Measurements from ENCODE around the gene GPR143. TPM values are rescaled to one million over a fixed set of nuclear protein-coding genes. Genes with fewer than 3 reads are reported as not detected.

Gene GPR143
- total RNA-seq, 4 donors from 2014 or later, result 0.21 TPM; not detected in 3

DNA sequence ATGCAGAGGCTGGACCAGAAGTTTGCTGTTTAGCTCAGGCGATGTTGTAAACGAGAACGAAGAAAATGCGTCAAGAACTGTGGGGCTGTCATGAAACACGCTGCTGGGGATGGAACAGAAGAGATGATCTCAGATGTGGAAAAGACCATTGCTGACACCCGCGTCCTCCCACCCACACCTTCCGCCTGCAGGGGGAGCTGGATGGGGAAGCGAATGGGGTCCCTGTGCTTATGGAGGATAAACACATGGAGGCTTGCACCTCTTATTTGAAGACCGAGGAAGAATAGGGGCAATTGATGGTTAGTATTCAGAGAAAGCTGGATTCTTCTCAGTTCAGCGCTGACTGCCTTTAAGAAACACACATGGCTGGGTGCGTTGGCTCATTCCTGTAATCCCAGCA, 63.9 kb downstream of the GPR143 start:
- Histone ChIP-seq H3K4me1 (no peaks in the 10 kb centered on the region), H3K9me3 (peaks cover 0 to 4% (median 0%) of the 10 kb centered on the region in 4 donors), H3K4me3 (no peak overlapping the region), H3K27ac (no peak overlapping the region), H3K36me3 (peaks cover 0 to 45% (median 0%) of the 10 kb centered on the region in 3 donors), H3K27me3 (no peaks in the 10 kb centered on the region)
- TF ChIP-seq CTCF (IDR thresholded peaks at IDR 0.05) (no peak), EP300 (IDR thresholded peaks at IDR 0.05) (no peak), POLR2A (IDR thresholded peaks at IDR 0.05) (no peak)
- DNase-seq (ENCODE audit: low spot score in 2 of 2), result no peak
- WGBS, 2 donors, result 95 to 96% methylated on average over 12 of the region's 12 CpGs

DNA sequence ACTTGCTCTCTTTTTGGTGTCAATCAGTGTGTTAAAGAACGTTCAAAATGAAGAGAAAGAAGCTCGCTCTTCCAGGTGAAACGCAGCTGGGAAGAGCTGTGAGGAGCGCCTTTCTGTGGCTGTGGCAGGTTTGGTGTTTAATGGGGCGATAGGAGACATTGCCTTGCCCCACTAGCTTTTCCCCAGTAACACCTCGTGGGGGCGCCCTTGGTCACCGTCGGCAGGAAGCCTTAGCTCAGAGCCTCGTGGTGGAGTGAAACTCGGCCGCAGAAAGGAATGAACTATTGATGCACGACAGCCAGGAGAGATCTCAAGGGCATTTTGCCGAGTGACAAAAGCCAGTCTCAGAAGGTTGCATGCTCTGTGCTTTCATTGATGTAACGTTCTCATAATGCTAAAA, 65.1 kb downstream of the GPR143 start:
- 79 to 95% methylated on average over 13 to 15 of the region's 15 CpGs for WGBS, 2 donors
- H3K36me3 ChIP-seq, result peaks cover 0 to 40% (median 0%) of the 10 kb centered on the region in 3 donors
- TF ChIP-seq CTCF (IDR thresholded peaks at IDR 0.05) (no peak), EP300 (IDR thresholded peaks at IDR 0.05) (no peak), POLR2A (IDR thresholded peaks at IDR 0.05) (no peak)
- H3K4me1 ChIP-seq, result no peaks in the 10 kb centered on the region
- no peaks in the 10 kb centered on the region for H3K27me3 ChIP-seq
- no peak overlapping the region for H3K4me3 ChIP-seq
- peaks cover 0 to 4% (median 0%) of the 10 kb centered on the region in 4 donors for H3K9me3 ChIP-seq
- H3K27ac ChIP-seq, result no peak overlapping the region
- DNase-seq (ENCODE audit: low spot score in 2 of 2), result no peak

- TF ChIP-seq EP300 (IDR thresholded peaks at IDR 0.05) (no peak), POLR2A (IDR thresholded peaks at IDR 0.05) (no peak)
- 80 to 81% methylated on average over 9 to 12 of the region's 12 CpGs for WGBS, 2 donors
- DNase-seq (ENCODE audit: low spot score in 2 of 2), result no peak
- Histone ChIP-seq H3K27ac (no peak overlapping the region), H3K9me3 (no peaks in the 10 kb centered on the region), H3K36me3 (peaks cover 0 to 32% (median 0%) of the 10 kb centered on the region in 3 donors), H3K27me3 (no peaks in the 10 kb centered on the region), H3K4me3 (no peak overlapping the region), H3K4me1 (no peaks in the 10 kb centered on the region)
These were observed 67.1 kb downstream of the GPR143 start for GRCh38 chrX:9698576-9698975.

GRCh38 chrX:9693307-9694001, 72.2 kb downstream of the GPR143 start:
- no peak overlapping the region for H3K4me3 ChIP-seq

GRCh38 chrX:9690046-9690445, 75.6 kb downstream of the GPR143 start:
- no peak overlapping the region for H3K27ac ChIP-seq
- no peaks in the 10 kb centered on the region for H3K27me3 ChIP-seq
- H3K4me3 ChIP-seq, result no peak overlapping the region
- 86 to 88% methylated on average over 5 of the region's 5 CpGs for WGBS, 2 donors
- TF ChIP-seq POLR2A (IDR thresholded peaks at IDR 0.05) (no peak), CTCF (IDR thresholded peaks at IDR 0.05) (no peak), EP300 (IDR thresholded peaks at IDR 0.05) (no peak)
- H3K36me3 ChIP-seq, result peaks cover 0 to 75% (median 0%) of the 10 kb centered on the region in 3 donors
- H3K4me1 ChIP-seq, result no peaks in the 10 kb centered on the region
- no peaks in the 10 kb centered on the region for H3K9me3 ChIP-seq
- no peak for DNase-seq (ENCODE audit: low spot score in 2 of 2)

More at GRCh38 chrX:9693307-9694001, 72.2 kb downstream of the GPR143 start:
- DNase-seq (ENCODE audit: low spot score in 2 of 2), result no peak
- H3K36me3 ChIP-seq, result peaks cover 0 to 57% (median 0%) of the 10 kb centered on the region in 3 donors
- no peaks in the 10 kb centered on the region for H3K4me1 ChIP-seq
- no peak overlapping the region for H3K27ac ChIP-seq
- H3K27me3 ChIP-seq, result no peaks in the 10 kb centered on the region
- no peaks in the 10 kb centered on the region for H3K9me3 ChIP-seq
- 90 to 95% methylated on average over 12 of the region's 12 CpGs for WGBS, 2 donors
- TF ChIP-seq EP300 (IDR thresholded peaks at IDR 0.05) (no peak), CTCF (IDR thresholded peaks at IDR 0.05) (no peak), POLR2A (IDR thresholded peaks at IDR 0.05) (no peak)

Data from tibial nerve (tissue), 4 donors.